SK-N-SH (cell line): Measurements from ENCODE around the gene TBC1D1. TPM values are rescaled to one million over a fixed set of nuclear protein-coding genes. Genes with fewer than 3 reads are reported as not detected.

Experiments
- CTCF ChIA-PET: fragments of 300-600, 350-600 bp; formaldehyde crosslinking; extraction: SDS; loops from one replicate; lab custom pipeline; 2021; lab: Yijun Ruan, JAX
- POLR2A ChIA-PET: fragments of 350-600 bp; sonication (Branson Sonifier 250); formaldehyde crosslinking; extraction: SDS; loops from one replicate; lab custom pipeline; 2020; ENCODE audit warnings: antibody characterized with exemption, inconsistent platforms; lab: Yijun Ruan, JAX
- DNase-seq: peaks from one replicate; pipeline ENCODE4 v3.0.0; 2012
- H2AFZ ChIP-seq: fragments of 200-600 bp; sonication (generic); 2 replicates; pipeline ENCODE4 v1.8.1; 2016; ENCODE audit warnings: antibody characterized with exemption, mild to moderate bottlenecking, low read depth
- H3F3A ChIP-seq: fragments of 200-600 bp; sonication (generic); replicated peaks from 2 replicates; pipeline ENCODE3; 2016; ENCODE audit warnings: antibody characterized with exemption, mild to moderate bottlenecking; ENCODE audit not compliant: insufficient read depth
- H3K27ac ChIP-seq, 2 experiments: fragments of 200-500 bp in 1 of 2; fragments of 200-600 bp in 1 of 2; sonication (Bioruptor generic) in 1 of 2; sonication (generic), shearing (Covaris generic) in 1 of 2; 2 replicates each; pipeline versions ENCODE4 v1.5.1 to v1.6.1; 2014 to 2016; ENCODE audit warnings: low read depth in 2 of 2, inconsistent platforms in 1 of 2, low read length in 1 of 2, mild to moderate bottlenecking in 1 of 2, mixed read lengths in 1 of 2
- H3K27me3 ChIP-seq: fragments of 200-600 bp; sonication (generic), shearing (Covaris generic); 2 replicates; pipeline ENCODE4 v1.6.1; 2016; ENCODE audit warnings: mixed run types; ENCODE audit not compliant: insufficient read depth
- H3K36me3 ChIP-seq, 2 experiments: fragments of 200-500 bp in 1 of 2; fragments of 200-600 bp in 1 of 2; sonication (Bioruptor generic) in 1 of 2; sonication (generic) in 1 of 2; replicated peaks in 1 of 2; 2 replicates each; pipeline versions ENCODE3 to v1.5.1; 2014 to 2016; ENCODE audit warnings: low read length in 1 of 2, mild to moderate bottlenecking in 1 of 2; ENCODE audit not compliant: insufficient read depth in 2 of 2, control insufficient read depth in 1 of 2
- H3K4me1 ChIP-seq, 2 experiments: fragments of 200-500 bp in 1 of 2; fragments of 200-600 bp in 1 of 2; sonication (Bioruptor generic) in 1 of 2; sonication (generic), shearing (Covaris generic) in 1 of 2; 2 replicates each; pipeline versions ENCODE4 v1.5.1 to v1.6.1; 2014 to 2016; ENCODE audit warnings: low read depth in 1 of 2, low read length in 1 of 2, mixed run types in 1 of 2; ENCODE audit not compliant: insufficient read depth in 2 of 2, control insufficient read depth in 1 of 2
- H3K4me2 ChIP-seq: fragments of 200-600 bp; sonication (generic), shearing (Covaris generic); 2 replicates; pipeline ENCODE4 v1.6.1; 2017; ENCODE audit warnings: mixed run types
- H3K4me3 ChIP-seq, 2 experiments: fragments of 200-500 bp in 1 of 2; fragments of 200-600 bp in 1 of 2; sonication (Bioruptor generic) in 1 of 2; sonication (generic), shearing (Covaris generic) in 1 of 2; 2 replicates each; pipeline versions ENCODE4 v1.5.1 to v1.8.1; 2014 to 2016; ENCODE audit warnings: low read depth in 2 of 2, inconsistent platforms in 1 of 2, low read length in 1 of 2, mild to moderate bottlenecking in 1 of 2, mixed read lengths in 1 of 2, moderate library complexity in 1 of 2
- H3K79me2 ChIP-seq: fragments of 200-600 bp; sonication (generic); 2 replicates; pipeline ENCODE4 v1.8.1; 2017; ENCODE audit warnings: mild to moderate bottlenecking; ENCODE audit not compliant: insufficient read depth
- H3K9ac ChIP-seq: fragments of 200-600 bp; sonication (generic); 2 replicates; pipeline ENCODE4 v1.6.1; 2017; ENCODE audit warnings: mixed run types
- H3K9me2 ChIP-seq: fragments of 200-600 bp; sonication (generic); 2 replicates; pipeline ENCODE4 v1.6.1; 2017; ENCODE audit warnings: mixed run types
- H3K9me3 ChIP-seq: fragments of 200-600 bp; sonication (generic); 2 replicates; pipeline ENCODE4 v1.6.1; 2017; ENCODE audit warnings: mixed run types, mild to moderate bottlenecking, moderate library complexity
- H4K20me1 ChIP-seq: fragments of 200-600 bp; sonication (generic); 2 replicates; pipeline ENCODE4 v1.6.1; 2017; ENCODE audit warnings: mild to moderate bottlenecking, mixed run types; ENCODE audit not compliant: insufficient read depth
- CHD2 ChIP-seq: fragments of 150-350 bp; IDR thresholded peaks from 2 replicates; pipeline ENCODE4 v1.6.1; 2018; ENCODE audit warnings: low read length; ENCODE audit not compliant: partially characterized antibody
- ELF1 ChIP-seq: IDR thresholded peaks from 2 replicates; pipeline ENCODE4 v1.4.0; 2012
- EP300 ChIP-seq, 2 experiments: IDR thresholded peaks; 2 replicates each; pipeline versions ENCODE4 v1.4.0 to v1.6.1; 2012; ENCODE audit warnings: borderline replicate concordance in 1 of 2, low read depth in 1 of 2, low read length in 1 of 2
- FOSL2 ChIP-seq: IDR thresholded peaks from 2 replicates; pipeline ENCODE4 v1.4.0; 2012; ENCODE audit warnings: low read depth, mild to moderate bottlenecking, moderate library complexity, borderline replicate concordance
- FOXJ3 ChIP-seq: sonication (generic); formaldehyde crosslinking; IDR thresholded peaks from 2 replicates; pipeline ENCODE4 v1.5.1; 2020; ENCODE audit warnings: mild to moderate bottlenecking, missing genetic modification reagents
- FOXM1 ChIP-seq: IDR thresholded peaks from 2 replicates; pipeline ENCODE4 v1.4.0; 2012; ENCODE audit warnings: low read depth, mild to moderate bottlenecking
- GABPA ChIP-seq: IDR thresholded peaks from 2 replicates; pipeline ENCODE4 v1.4.0; 2012; ENCODE audit warnings: low read depth, mild to moderate bottlenecking
- JUND ChIP-seq: IDR thresholded peaks from 2 replicates; pipeline ENCODE4 v1.4.0; 2012
- NFIC ChIP-seq: IDR thresholded peaks from 2 replicates; pipeline ENCODE4 v1.4.0; 2012; ENCODE audit warnings: borderline replicate concordance
- NRF1 ChIP-seq: IDR thresholded peaks from 2 replicates; pipeline ENCODE4 v1.6.1; 2012; ENCODE audit warnings: low read depth, mild to moderate bottlenecking, low read length
- POLR2AphosphoS5 ChIP-seq: IDR thresholded peaks from 2 replicates; pipeline ENCODE4 v1.6.1; 2012; ENCODE audit warnings: low read depth, low read length
- SIN3A ChIP-seq: IDR thresholded peaks from 2 replicates; pipeline ENCODE4 v1.6.1; 2012; ENCODE audit warnings: low read depth, mild to moderate bottlenecking, low read length, moderate library complexity, borderline replicate concordance
- TAF1 ChIP-seq: IDR thresholded peaks from 2 replicates; pipeline ENCODE4 v1.6.1; 2012; ENCODE audit warnings: low read depth, mild to moderate bottlenecking, low read length, moderate library complexity, borderline replicate concordance
- TEAD4 ChIP-seq: IDR thresholded peaks from 2 replicates; pipeline ENCODE4 v1.4.0; 2012; ENCODE audit warnings: mild to moderate bottlenecking, borderline replicate concordance; ENCODE audit not compliant: insufficient read depth
- YY1 ChIP-seq: IDR thresholded peaks from 2 replicates; pipeline ENCODE4 v1.4.0; 2012; ENCODE audit warnings: low read depth, mild to moderate bottlenecking
- WGBS: methylation state at CpG from one replicate; pipeline ENCODE4 v1.1.6; 2017; ENCODE audit warnings: low lambda C conversion rate; 5-methylcytosine and 5-hydroxymethylcytosine counted together
- polyA plus RNA-seq, 3 experiments: library from polyadenylated mRNA; depleted of rRNA; stranded (reverse); fragments of >200 nt; gene quantifications; 2 replicates each; pipeline ENCODE4 v1.2.3, GENCODE V29; 2012
- TF ChIP-seq, protein P1 (sequence below): fragments of 200-600 bp; sonication (generic); IDR thresholded peaks from 2 replicates; pipeline ENCODE4 v1.6.1; 2017; ENCODE audit warnings: antibody characterized with exemption, mild to moderate bottlenecking, moderate library complexity
- TF ChIP-seq, protein P2 (sequence below): IDR thresholded peaks from 2 replicates; pipeline ENCODE4 v1.4.0; 2012; ENCODE audit warnings: low read depth
- TF ChIP-seq, protein P3 (sequence below): IDR thresholded peaks from 2 replicates; pipeline ENCODE4; 2012
- TF ChIP-seq, protein P4 (sequence below): IDR thresholded peaks from 2 replicates; pipeline ENCODE4 v1.6.1; 2012; ENCODE audit warnings: mild to moderate bottlenecking, low read depth, low read length, moderate library complexity
- TF ChIP-seq, protein P5 (sequence below): IDR thresholded peaks from 2 replicates; pipeline ENCODE4 v1.4.0; 2012; ENCODE audit warnings: low read depth, borderline replicate concordance

TBC1D1 gene
- polyA plus RNA-seq, 1 of the 3 experiments (the other 2 are of a cell fraction) = 29.8 TPM

DNA sequence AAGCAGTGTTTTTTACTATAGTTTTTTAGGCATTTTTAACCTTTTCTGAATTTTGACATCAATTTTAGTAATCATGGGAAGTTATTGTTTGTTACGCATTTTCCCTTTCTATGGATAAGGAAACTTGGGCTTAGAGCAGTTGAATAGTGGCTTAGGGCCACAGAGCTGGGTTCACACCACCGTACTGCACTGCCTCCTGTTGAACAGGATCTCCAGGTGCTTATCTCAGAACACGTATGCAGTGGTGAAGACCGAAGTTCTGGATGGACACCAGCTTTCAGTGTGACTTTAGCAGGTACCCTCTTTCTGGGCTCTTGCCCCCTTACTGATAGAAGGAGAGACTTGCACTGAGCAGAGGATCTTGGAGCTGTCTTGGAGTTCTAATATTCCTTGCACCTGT, 206.9 kb downstream of the TBC1D1 start:
- Histone ChIP-seq H2AFZ (no peak overlapping the region), H3K27me3 (no peaks in the 10 kb centered on the region), H3K9ac (no peak overlapping the region), H3F3A (peaks cover 6% of the 10 kb centered on the region), H3K9me2 (no peaks in the 10 kb centered on the region), H4K20me1 (no peaks in the 10 kb centered on the region)
- TF ChIP-seq GABPA (no peak), SIN3A (no peak), CHD2 (no peak), NRF1 (no peak), FOXJ3 (no peak), NFIC (no peak), EP300 (IDR thresholded peaks at IDR 0.05; ENCODE audit: borderline replicate concordance in 1 of 2, low read depth in 1 of 2, low read length in 1 of 2) (no peak), ELF1 (no peak), POLR2AphosphoS5 (no peak), YY1 (no peak), FOSL2 (no peak), JUND (no peak), TEAD4 (no peak), TAF1 (no peak), FOXM1 (no peak)
- TF ChIP-seq, protein P1, sequence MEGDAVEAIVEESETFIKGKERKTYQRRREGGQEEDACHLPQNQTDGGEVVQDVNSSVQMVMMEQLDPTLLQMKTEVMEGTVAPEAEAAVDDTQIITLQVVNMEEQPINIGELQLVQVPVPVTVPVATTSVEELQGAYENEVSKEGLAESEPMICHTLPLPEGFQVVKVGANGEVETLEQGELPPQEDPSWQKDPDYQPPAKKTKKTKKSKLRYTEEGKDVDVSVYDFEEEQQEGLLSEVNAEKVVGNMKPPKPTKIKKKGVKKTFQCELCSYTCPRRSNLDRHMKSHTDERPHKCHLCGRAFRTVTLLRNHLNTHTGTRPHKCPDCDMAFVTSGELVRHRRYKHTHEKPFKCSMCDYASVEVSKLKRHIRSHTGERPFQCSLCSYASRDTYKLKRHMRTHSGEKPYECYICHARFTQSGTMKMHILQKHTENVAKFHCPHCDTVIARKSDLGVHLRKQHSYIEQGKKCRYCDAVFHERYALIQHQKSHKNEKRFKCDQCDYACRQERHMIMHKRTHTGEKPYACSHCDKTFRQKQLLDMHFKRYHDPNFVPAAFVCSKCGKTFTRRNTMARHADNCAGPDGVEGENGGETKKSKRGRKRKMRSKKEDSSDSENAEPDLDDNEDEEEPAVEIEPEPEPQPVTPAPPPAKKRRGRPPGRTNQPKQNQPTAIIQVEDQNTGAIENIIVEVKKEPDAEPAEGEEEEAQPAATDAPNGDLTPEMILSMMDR = no peak
- TF ChIP-seq, protein P2, sequence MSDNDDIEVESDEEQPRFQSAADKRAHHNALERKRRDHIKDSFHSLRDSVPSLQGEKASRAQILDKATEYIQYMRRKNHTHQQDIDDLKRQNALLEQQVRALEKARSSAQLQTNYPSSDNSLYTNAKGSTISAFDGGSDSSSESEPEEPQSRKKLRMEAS = no peak
- TF ChIP-seq, protein P3, sequence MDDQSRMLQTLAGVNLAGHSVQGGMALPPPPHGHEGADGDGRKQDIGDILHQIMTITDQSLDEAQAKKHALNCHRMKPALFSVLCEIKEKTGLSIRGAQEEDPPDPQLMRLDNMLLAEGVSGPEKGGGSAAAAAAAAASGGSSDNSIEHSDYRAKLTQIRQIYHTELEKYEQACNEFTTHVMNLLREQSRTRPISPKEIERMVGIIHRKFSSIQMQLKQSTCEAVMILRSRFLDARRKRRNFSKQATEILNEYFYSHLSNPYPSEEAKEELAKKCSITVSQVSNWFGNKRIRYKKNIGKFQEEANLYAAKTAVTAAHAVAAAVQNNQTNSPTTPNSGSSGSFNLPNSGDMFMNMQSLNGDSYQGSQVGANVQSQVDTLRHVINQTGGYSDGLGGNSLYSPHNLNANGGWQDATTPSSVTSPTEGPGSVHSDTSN = no peak
- TF ChIP-seq, protein P4, sequence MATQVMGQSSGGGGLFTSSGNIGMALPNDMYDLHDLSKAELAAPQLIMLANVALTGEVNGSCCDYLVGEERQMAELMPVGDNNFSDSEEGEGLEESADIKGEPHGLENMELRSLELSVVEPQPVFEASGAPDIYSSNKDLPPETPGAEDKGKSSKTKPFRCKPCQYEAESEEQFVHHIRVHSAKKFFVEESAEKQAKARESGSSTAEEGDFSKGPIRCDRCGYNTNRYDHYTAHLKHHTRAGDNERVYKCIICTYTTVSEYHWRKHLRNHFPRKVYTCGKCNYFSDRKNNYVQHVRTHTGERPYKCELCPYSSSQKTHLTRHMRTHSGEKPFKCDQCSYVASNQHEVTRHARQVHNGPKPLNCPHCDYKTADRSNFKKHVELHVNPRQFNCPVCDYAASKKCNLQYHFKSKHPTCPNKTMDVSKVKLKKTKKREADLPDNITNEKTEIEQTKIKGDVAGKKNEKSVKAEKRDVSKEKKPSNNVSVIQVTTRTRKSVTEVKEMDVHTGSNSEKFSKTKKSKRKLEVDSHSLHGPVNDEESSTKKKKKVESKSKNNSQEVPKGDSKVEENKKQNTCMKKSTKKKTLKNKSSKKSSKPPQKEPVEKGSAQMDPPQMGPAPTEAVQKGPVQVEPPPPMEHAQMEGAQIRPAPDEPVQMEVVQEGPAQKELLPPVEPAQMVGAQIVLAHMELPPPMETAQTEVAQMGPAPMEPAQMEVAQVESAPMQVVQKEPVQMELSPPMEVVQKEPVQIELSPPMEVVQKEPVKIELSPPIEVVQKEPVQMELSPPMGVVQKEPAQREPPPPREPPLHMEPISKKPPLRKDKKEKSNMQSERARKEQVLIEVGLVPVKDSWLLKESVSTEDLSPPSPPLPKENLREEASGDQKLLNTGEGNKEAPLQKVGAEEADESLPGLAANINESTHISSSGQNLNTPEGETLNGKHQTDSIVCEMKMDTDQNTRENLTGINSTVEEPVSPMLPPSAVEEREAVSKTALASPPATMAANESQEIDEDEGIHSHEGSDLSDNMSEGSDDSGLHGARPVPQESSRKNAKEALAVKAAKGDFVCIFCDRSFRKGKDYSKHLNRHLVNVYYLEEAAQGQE = no peak
- TF ChIP-seq, protein P5, sequence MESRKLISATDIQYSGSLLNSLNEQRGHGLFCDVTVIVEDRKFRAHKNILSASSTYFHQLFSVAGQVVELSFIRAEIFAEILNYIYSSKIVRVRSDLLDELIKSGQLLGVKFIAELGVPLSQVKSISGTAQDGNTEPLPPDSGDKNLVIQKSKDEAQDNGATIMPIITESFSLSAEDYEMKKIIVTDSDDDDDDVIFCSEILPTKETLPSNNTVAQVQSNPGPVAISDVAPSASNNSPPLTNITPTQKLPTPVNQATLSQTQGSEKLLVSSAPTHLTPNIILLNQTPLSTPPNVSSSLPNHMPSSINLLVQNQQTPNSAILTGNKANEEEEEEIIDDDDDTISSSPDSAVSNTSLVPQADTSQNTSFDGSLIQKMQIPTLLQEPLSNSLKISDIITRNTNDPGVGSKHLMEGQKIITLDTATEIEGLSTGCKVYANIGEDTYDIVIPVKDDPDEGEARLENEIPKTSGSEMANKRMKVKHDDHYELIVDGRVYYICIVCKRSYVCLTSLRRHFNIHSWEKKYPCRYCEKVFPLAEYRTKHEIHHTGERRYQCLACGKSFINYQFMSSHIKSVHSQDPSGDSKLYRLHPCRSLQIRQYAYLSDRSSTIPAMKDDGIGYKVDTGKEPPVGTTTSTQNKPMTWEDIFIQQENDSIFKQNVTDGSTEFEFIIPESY = no peak
- TF ChIP-seq, all 33 proteins: peak for 0
- POLR2A ChIA-PET = no interaction called here
- Histone ChIP-seq H3K79me2 (no peaks in the 10 kb centered on the region), H3K4me1 (peaks cover 11 to 12% of the 10 kb centered on the region in 2 experiments; a peak in 3 of 4 replicates), H3K9me3 (no peaks in the 10 kb centered on the region), H3K27ac (no peak overlapping the region), H3K4me3 (no peak overlapping the region), H3K36me3 (peaks cover under 1 to 6% of the 10 kb centered on the region in 2 experiments), H3K4me2 (no peak overlapping the region)
- WGBS = 98% methylated on average over 4 of the region's 4 CpGs
- no peak for DNase-seq
- CTCF ChIA-PET = no interaction called here
